HepG2 (cell line): ENCODE measurements around the gene MTA3. TPM values are rescaled to one million over a fixed set of nuclear protein-coding genes. Genes with fewer than 3 reads are reported as not detected.

ENCODE experiments used
- ATAC-seq: fragments of 200-7000 bp; cut with Tn5 transposase; 3 replicates; pipeline ENCODE4 v1.9.1; 2020; ENCODE audit warnings: mild to moderate bottlenecking, moderate library complexity
- BruUV-seq: library from RNA; stranded (reverse); fragments of 400-500 nt; replicated peaks from 2 replicates; lab custom pipeline; 2021; lab: Mats Ljungman, UMichigan
- CTCF ChIA-PET: fragments of 300-600 bp; formaldehyde crosslinking; extraction: SDS; loops from one replicate; lab custom pipeline; 2021; ENCODE audit warnings: low total read pairs, inconsistent platforms, low intra/inter-chr PET ratio; lab: Yijun Ruan, JAX
- POLR2A ChIA-PET: fragments of 350-600 bp; sonication (Branson Sonifier 250); formaldehyde crosslinking; loops from one replicate; lab custom pipeline; 2020; ENCODE audit warnings: antibody characterized with exemption, inconsistent platforms; lab: Yijun Ruan, JAX
- DNase-seq: peaks from one replicate; pipeline ENCODE4 v3.0.0-alpha.2; 2015; ENCODE audit warnings: low spot score
- FAIRE-seq: peaks from 3 replicates; lab custom pipeline; 2011; peaks lifted over from hg19 to GRCh38; lab: Jason Lieb, UNC
- H2AFZ ChIP-seq: one replicate; pipeline ENCODE4 v1.6.1; 2011; ENCODE audit warnings: low read length, inconsistent platforms
- H3K27ac ChIP-seq: fragments of 300-600 bp; 3 replicates; pipeline ENCODE4 v1.8.0; 2011; ENCODE audit warnings: mixed run types, mild to moderate bottlenecking, mixed read lengths, low read length, inconsistent platforms; ENCODE audit not compliant: insufficient read depth; ENCODE audit errors: extremely low read length
- H3K27me3 ChIP-seq, 2 experiments: fragments of 200-600 bp in 1 of 2; 2 replicates in 1 of 2; 3 replicates in 1 of 2; pipeline versions ENCODE4 v1.6.0 to v1.8.0; 2011; ENCODE audit warnings: low read length in 2 of 2, mild to moderate bottlenecking in 2 of 2, moderate library complexity in 2 of 2, inconsistent platforms in 1 of 2; ENCODE audit not compliant: insufficient read depth in 2 of 2, control insufficient read depth in 1 of 2
- H3K36me3 ChIP-seq, 2 experiments: fragments of 200-600 bp in 1 of 2; replicated peaks in 1 of 2; 2 replicates in 1 of 2; 3 replicates in 1 of 2; pipeline versions ENCODE4 v1.5.1 to v1.8.0; 2011; ENCODE audit warnings: low read length in 2 of 2, inconsistent platforms in 1 of 2; ENCODE audit not compliant: insufficient read depth in 2 of 2, control insufficient read depth in 1 of 2
- H3K4me1 ChIP-seq: 2 replicates; pipeline ENCODE4 v1.5.1; 2012; ENCODE audit warnings: low read length, inconsistent platforms; ENCODE audit not compliant: insufficient read depth
- H3K4me2 ChIP-seq: 2 replicates; pipeline ENCODE4 v1.6.0; 2011; ENCODE audit warnings: low read depth, low read length, inconsistent platforms
- H3K4me3 ChIP-seq, 3 experiments: fragments of 200-600 bp in 1 of 3; sonication (generic), shearing (Covaris generic) in 1 of 3; replicated peaks in 1 of 3; 2 replicates each; pipeline ENCODE4 v1.5.1; 2011 to 2016; ENCODE audit warnings: low read length in 3 of 3, inconsistent platforms in 2 of 3, low read depth in 2 of 3, mild to moderate bottlenecking in 2 of 3, control low read depth in 1 of 3, mixed read lengths in 1 of 3; ENCODE audit not compliant: insufficient read depth in 1 of 3
- H3K79me2 ChIP-seq: one replicate; pipeline ENCODE4 v1.6.1; 2011; ENCODE audit warnings: low read length, inconsistent platforms; ENCODE audit not compliant: insufficient read depth
- H3K9ac ChIP-seq: 2 replicates; pipeline ENCODE4 v1.6.0; 2011; ENCODE audit warnings: mild to moderate bottlenecking, low read depth, low read length, inconsistent platforms; ENCODE audit not compliant: insufficient read depth
- H3K9me3 ChIP-seq: 2 replicates; pipeline ENCODE4 v1.5.1; 2012; ENCODE audit warnings: mild to moderate bottlenecking, low read length
- H4K20me1 ChIP-seq: 2 replicates; pipeline ENCODE4 v1.6.0; 2011; ENCODE audit warnings: inconsistent platforms, mild to moderate bottlenecking, low read length, moderate library complexity; ENCODE audit not compliant: insufficient read depth
- GLI4 ChIP-seq: sonication (generic); formaldehyde crosslinking; IDR thresholded peaks from 2 replicates; pipeline ENCODE4 v1.5.1; 2020; ENCODE audit warnings: missing genetic modification reagents, mild to moderate bottlenecking, moderate library complexity, borderline replicate concordance
- HIVEP1 ChIP-seq: sonication (generic); formaldehyde crosslinking; IDR thresholded peaks from 2 replicates; pipeline ENCODE4 v1.4.0; 2020; ENCODE audit warnings: mild to moderate bottlenecking, missing genetic modification reagents
- MAFF ChIP-seq: IDR thresholded peaks from 2 replicates; pipeline ENCODE4 v1.6.1; 2011; ENCODE audit warnings: low read depth, low read length, improper control_type of control experiment
- MAFG ChIP-seq: sonication (generic); formaldehyde crosslinking; IDR thresholded peaks from 2 replicates; pipeline ENCODE4 v1.5.1; 2020; ENCODE audit warnings: mild to moderate bottlenecking, missing genetic modification reagents
- MAFK ChIP-seq, 2 experiments: IDR thresholded peaks in 1 of 2; conservative IDR thresholded peaks in 1 of 2; 2 replicates each; pipeline ENCODE4 v1.6.1; 2011; ENCODE audit warnings: improper control_type of control experiment in 2 of 2, low read length in 2 of 2
- PATZ1 ChIP-seq: sonication (generic); formaldehyde crosslinking; IDR thresholded peaks from 2 replicates; pipeline ENCODE4 v1.4.0; 2020; ENCODE audit warnings: missing genetic modification reagents
- PBX3 ChIP-seq: sonication (generic); formaldehyde crosslinking; IDR thresholded peaks from 2 replicates; pipeline ENCODE4 v1.8.1; 2023; ENCODE audit warnings: missing genetic modification reagents, inconsistent platforms, borderline replicate concordance
- PRDM10 ChIP-seq: sonication (generic); formaldehyde crosslinking; IDR thresholded peaks from 2 replicates; pipeline ENCODE4 v1.4.0; 2020; ENCODE audit warnings: low read depth, missing genetic modification reagents
- SMC3 ChIP-seq: IDR thresholded peaks from 2 replicates; pipeline ENCODE4 v1.6.1; 2011; ENCODE audit warnings: low read length, improper control_type of control experiment
- ZKSCAN5 ChIP-seq: sonication (generic); formaldehyde crosslinking; IDR thresholded peaks from 2 replicates; pipeline ENCODE4 v1.5.1; 2020; ENCODE audit warnings: mild to moderate bottlenecking, missing genetic modification reagents
- ZNF367 ChIP-seq: sonication (generic); formaldehyde crosslinking; IDR thresholded peaks from 2 replicates; pipeline ENCODE4 v1.4.0; 2020; ENCODE audit warnings: missing genetic modification reagents, borderline replicate concordance
- ZNF724P ChIP-seq: sonication (generic); formaldehyde crosslinking; IDR thresholded peaks from 2 replicates; pipeline ENCODE4 v1.8.0; 2022; ENCODE audit warnings: missing genetic modification reagents, borderline replicate concordance
- WGBS: methylation state at CpG from one replicate; pipeline ENCODE4 v1.1.6; 2017; ENCODE audit warnings: low lambda C conversion rate; 5-methylcytosine and 5-hydroxymethylcytosine counted together
- in situ Hi-C: cut with HindIII; loops from 2 replicates; pipeline ENCODE4 v1.10.0; 2017; ENCODE audit warnings: low pct_unique_long_range_greater_than_20kb; ENCODE audit not compliant: extremely low pct_ligation_motif_present
- intact Hi-C: fragments of 100-400 bp; cut with micrococcal nuclease; formaldehyde crosslinking; loops from one replicate; pipeline ENCODE4 v1.10.0; 2022; ENCODE audit not compliant: unreplicated experiment
- polyA plus RNA-seq, 8 experiments: library from polyadenylated mRNA; depleted of rRNA in 3 of 8; stranded (reverse) in 7 of 8; unstranded in 1 of 8; fragments of >200 nt; fragmentation: Illumina TruSeq in 4 of 8; extraction: Trizol in 4 of 8; gene quantifications; 2 replicates each; pipeline versions ENCODE4 v1.2.1 to v1.2.3, GENCODE V29; 2011 to 2016; ENCODE audit warnings: low read depth in 4 of 8, missing spikeins in 1 of 8, mixed read lengths in 1 of 8; ENCODE audit not compliant: insufficient read depth in 1 of 8
- total RNA-seq, 5 experiments: library from RNA; depleted of rRNA; stranded (reverse); fragments of >200 nt; fragmentation: Illumina TruSeq; extraction: Trizol; gene quantifications; 2 replicates each; pipeline ENCODE4 v1.2.3, GENCODE V29; 2016; ENCODE audit warnings: low read depth in 1 of 5

Gene MTA3
- total and polyA plus RNA-seq, 2 of the 13 experiments (the other 11 are each of a cell fraction or from before 2014, with no cell fraction given): 48.8 to 77.8 TPM

- H3K27ac ChIP-seq: no peak overlapping the region
- peaks cover 13 to 47% of the 10 kb centered on the region in 2 experiments for H3K36me3 ChIP-seq
- FAIRE-seq: no peak
- no peak for ATAC-seq
- DNase-seq: no peak
- H3K79me2 ChIP-seq: no peaks in the 10 kb centered on the region
- intact Hi-C loops: no loop called here
- H3K9me3 ChIP-seq: no peaks in the 10 kb centered on the region
- BruUV-seq: no TSS peak
- peaks cover 11% of the 10 kb centered on the region for H3K4me1 ChIP-seq
- H3K4me3 ChIP-seq: no peak overlapping the region
- in situ Hi-C loops: no loop called here
- H4K20me1 ChIP-seq: no peaks in the 10 kb centered on the region
- ChIA-PET POLR2A (no interaction called here), CTCF (no interaction called here)
- WGBS: 97% methylated on average over 6 of the region's 6 CpGs
- H3K4me2 ChIP-seq: no peak overlapping the region
- no peak overlapping the region for H3K9ac ChIP-seq
- H2AFZ ChIP-seq: no peak overlapping the region
- peak; percentile 84 for TF ChIP-seq MAFF
- no peak for TF ChIP-seq ZKSCAN5 (CRISPR knock-in tag)
- TF ChIP-seq MAFK (conservative IDR thresholded peaks at IDR 0.05 in 1 of 2, IDR thresholded peaks at IDR 0.05 in 1 of 2; ENCODE audit: low read length in 2 of 2): peak; percentile 88 to 91
- TF ChIP-seq HIVEP1: no peak
- H3K27me3 ChIP-seq: no peaks in the 10 kb centered on the region
These were observed 139.7 kb downstream of the MTA3 start for GRCh38 chr2:42708179-42708578.

- no peak overlapping the region for H2AFZ ChIP-seq
- in situ Hi-C loops (no loop called here), intact Hi-C loops (no loop called here)
- ATAC-seq (no peak), DNase-seq (no peak), FAIRE-seq (no peak)
- no TSS peak for BruUV-seq
- ChIA-PET CTCF (no interaction called here), POLR2A (no interaction called here)
- no peak overlapping the region for H3K4me2 ChIP-seq
- no peaks in the 10 kb centered on the region for H4K20me1 ChIP-seq
- H3K4me3 ChIP-seq: no peak overlapping the region
- H3K27ac ChIP-seq: no peak overlapping the region
- peaks cover 8 to 28% of the 10 kb centered on the region in 2 experiments for H3K36me3 ChIP-seq
- H3K27me3 ChIP-seq: no peaks in the 10 kb centered on the region
- WGBS: 98% methylated on average over 1 of the region's 1 CpG
- no peak overlapping the region for H3K9ac ChIP-seq
- no peaks in the 10 kb centered on the region for H3K79me2 ChIP-seq
- H3K9me3 ChIP-seq: no peaks in the 10 kb centered on the region
- peaks cover 4% of the 10 kb centered on the region for H3K4me1 ChIP-seq
- no peak for TF ChIP-seq PATZ1 (CRISPR knock-in tag)
- TF ChIP-seq ZNF724P (CRISPR knock-in tag): no peak
- TF ChIP-seq PBX3 (CRISPR knock-in tag): no peak
- TF ChIP-seq PRDM10 (CRISPR knock-in tag): no peak
- no peak for TF ChIP-seq GLI4 (CRISPR knock-in tag)
- TF ChIP-seq MAFG (CRISPR knock-in tag): no peak
- TF ChIP-seq SMC3: no peak
- TF ChIP-seq ZNF367 (CRISPR knock-in tag): no peak
These were observed 143.5 kb downstream of the MTA3 start for GRCh38 chr2:42711896-42712295.
